Measurements from ENCODE around the gene SLC30A2. TPM values are rescaled to one million over a fixed set of nuclear protein-coding genes. Genes with fewer than 3 reads are reported as not detected.
"Not testable (repeated sequence)": the region's sequence is repeated elsewhere in the genome, so short reads cannot be mapped to it uniquely, and the experiment has no call there.

SLC30A2 gene
- 0.13 and 0.17 TPM in 2 replicates for total RNA-seq
- long read RNA-seq, partial matches to known transcripts = 1 of 1 reads
- long read RNA-seq, other reads (novel, unspliced or antisense) = 0 of 1 reads

- no peak for TF ChIP-seq CTCF (IDR thresholded peaks at IDR 0.05; ENCODE audit: unreplicated experiment)
- DNase-seq (ENCODE audit: low spot score, unreplicated experiment) = no peak
- Mint-ChIP-seq H3K9me3 (ENCODE audit: low read depth) (no peaks in the 10 kb centered on the region), H3K27me3 (peaks cover 78% of the 10 kb centered on the region), H3K36me3 (ENCODE audit: insufficient read depth) (no peaks in the 10 kb centered on the region), H3K4me1 (ENCODE audit: low read depth) (peaks cover 4% of the 10 kb centered on the region), H3K27ac (no peak within 1 kb of the TSS), H3K4me3 (ENCODE audit: low read depth) (peak within 1 kb of the TSS; percentile 31)
These were observed at the start of gene SLC30A2 for GRCh38 chr1:26045722-26046245. SLC30A2 (minus strand) TSS chr1:26046118; CDS start chr1:26045896, 222 bp downstream.

GRCh38 chr1:26094677-26095383 is 48.9 kb upstream of the SLC30A2 start:
- Mint-ChIP-seq H3K9me3 (ENCODE audit: low read depth) (peaks cover 3% of the 10 kb centered on the region), H3K27me3 (no peaks in the 10 kb centered on the region), H3K4me1 (ENCODE audit: low read depth) (peaks cover 30% of the 10 kb centered on the region), H3K4me3 (ENCODE audit: low read depth) (no peak overlapping the region), H3K36me3 (ENCODE audit: insufficient read depth) (peaks cover 2% of the 10 kb centered on the region), H3K27ac (peak overlapping the region; percentile 90)
- DNase-seq (ENCODE audit: low spot score, unreplicated experiment) = no peak
- peak; percentile 12 for TF ChIP-seq CTCF (IDR thresholded peaks at IDR 0.05; ENCODE audit: unreplicated experiment)

GRCh38 chr1:26094076-26094669 is 48.3 kb upstream of the SLC30A2 start:
- TF ChIP-seq CTCF (IDR thresholded peaks at IDR 0.05; ENCODE audit: unreplicated experiment) = no peak
- Mint-ChIP-seq H3K27me3 (no peaks in the 10 kb centered on the region), H3K9me3 (ENCODE audit: low read depth) (peaks cover 3% of the 10 kb centered on the region), H3K4me3 (ENCODE audit: low read depth) (no peak overlapping the region), H3K27ac (peak overlapping the region; percentile 90), H3K4me1 (ENCODE audit: low read depth) (peaks cover 30% of the 10 kb centered on the region), H3K36me3 (ENCODE audit: insufficient read depth) (peaks cover 2% of the 10 kb centered on the region)
- DNase-seq (ENCODE audit: low spot score, unreplicated experiment) = peak; percentile 17

- H3K9me3 Mint-ChIP-seq (ENCODE audit: low read depth); H3K4me3 Mint-ChIP-seq (ENCODE audit: low read depth); DNase-seq (ENCODE audit: low spot score, unreplicated experiment); H3K36me3 Mint-ChIP-seq (ENCODE audit: insufficient read depth); H3K27me3 Mint-ChIP-seq: not testable (repeated sequence)
- H3K4me1 Mint-ChIP-seq (ENCODE audit: low read depth) = peaks cover 30% of the 10 kb centered on the region
- H3K27ac Mint-ChIP-seq = peak overlapping the region; percentile 90
These were observed 47.7 kb upstream of the SLC30A2 start for GRCh38 chr1:26093569-26093968.

GRCh38 chr1:26092422-26092821 is 46.5 kb upstream of the SLC30A2 start:
- H3K27ac Mint-ChIP-seq = peak overlapping the region; percentile 21

More at GRCh38 chr1:26092422-26092821, 46.5 kb upstream of the SLC30A2 start:
- DNase-seq (ENCODE audit: low spot score, unreplicated experiment) = no peak
- Mint-ChIP-seq H3K4me1 (ENCODE audit: low read depth) (peaks cover 27% of the 10 kb centered on the region), H3K9me3 (ENCODE audit: low read depth) (peaks cover 3% of the 10 kb centered on the region), H3K27me3 (no peaks in the 10 kb centered on the region), H3K36me3 (ENCODE audit: insufficient read depth) (peaks cover 2% of the 10 kb centered on the region), H3K4me3 (ENCODE audit: low read depth) (no peak overlapping the region)
- TF ChIP-seq CTCF (IDR thresholded peaks at IDR 0.05; ENCODE audit: unreplicated experiment) = no peak
